Mesenchymal stem cell (in vitro differentiated cells and primary cell): ENCODE data around the gene SYPL1.

ENCODE experiments used
- DNase-seq: peaks from one replicate; pipeline ENCODE4 v3.0.0-alpha.2; 2013
- H2AFZ ChIP-seq: one replicate; pipeline ENCODE4 v1.6.1; 2013; ENCODE audit warnings: low read depth, mild to moderate bottlenecking, control low read depth, inconsistent platforms, low read length, moderate library complexity
- H2AK5ac ChIP-seq: 2 replicates; pipeline ENCODE4 v1.6.1; 2013; ENCODE audit warnings: low read length, moderate library complexity, mild to moderate bottlenecking, inconsistent platforms; ENCODE audit not compliant: severe bottlenecking
- H2BK120ac ChIP-seq: one replicate; pipeline ENCODE4 v1.6.1; 2013; ENCODE audit warnings: low read depth, mild to moderate bottlenecking, inconsistent platforms, low read length, moderate library complexity
- H2BK12ac ChIP-seq, 2 experiments: one replicate each; pipeline ENCODE4 v1.6.1; 2013; ENCODE audit warnings: inconsistent platforms in 2 of 2, low read length in 2 of 2, mild to moderate bottlenecking in 2 of 2, moderate library complexity in 2 of 2, control low read depth in 1 of 2
- H2BK15ac ChIP-seq: one replicate; pipeline ENCODE4 v1.6.1; 2013; ENCODE audit warnings: mild to moderate bottlenecking, low read depth, inconsistent platforms; ENCODE audit not compliant: poor library complexity, severe bottlenecking
- H2BK5ac ChIP-seq: 2 replicates; pipeline ENCODE4 v1.6.1; 2013; ENCODE audit warnings: low read depth, mild to moderate bottlenecking, low read length, control low read depth, inconsistent platforms; ENCODE audit not compliant: poor library complexity, severe bottlenecking
- H3K14ac ChIP-seq, 2 experiments: one replicate each; pipeline ENCODE4 v1.6.1; 2013; ENCODE audit warnings: inconsistent platforms in 2 of 2, low read length in 2 of 2, control low read depth in 1 of 2, mild to moderate bottlenecking in 1 of 2, moderate library complexity in 1 of 2
- H3K18ac ChIP-seq, 2 experiments: one replicate each; pipeline ENCODE4 v1.6.1; 2013; ENCODE audit warnings: inconsistent platforms in 2 of 2, low read length in 2 of 2, control low read depth in 1 of 2, low read depth in 1 of 2, mild to moderate bottlenecking in 1 of 2
- H3K23ac ChIP-seq, 2 experiments: one replicate each; pipeline ENCODE4 v1.6.1; 2013; ENCODE audit warnings: inconsistent platforms in 2 of 2, low read length in 2 of 2, mild to moderate bottlenecking in 2 of 2, moderate library complexity in 2 of 2, control low read depth in 1 of 2
- H3K27ac ChIP-seq: 2 replicates; pipeline ENCODE4 v1.5.1; 2013; ENCODE audit warnings: mild to moderate bottlenecking, moderate library complexity, low read length, control low read depth, inconsistent platforms; ENCODE audit not compliant: poor library complexity, severe bottlenecking
- H3K27me3 ChIP-seq, 2 experiments: 2 replicates each; pipeline versions ENCODE4 v1.6.1 to v1.7.0; 2013; ENCODE audit warnings: low read length in 2 of 2, mild to moderate bottlenecking in 2 of 2, moderate library complexity in 2 of 2, control low read depth in 1 of 2, inconsistent platforms in 1 of 2; ENCODE audit not compliant: control insufficient read depth in 1 of 2, insufficient read depth in 1 of 2
- H3K36me3 ChIP-seq, 2 experiments: 2 replicates each; pipeline versions ENCODE4 v1.6.1 to v1.7.0; 2013; ENCODE audit warnings: low read length in 2 of 2, control low read depth in 1 of 2, inconsistent platforms in 1 of 2, low read depth in 1 of 2, mild to moderate bottlenecking in 1 of 2; ENCODE audit not compliant: insufficient read depth in 2 of 2, control insufficient read depth in 1 of 2
- H3K4ac ChIP-seq, 2 experiments: one replicate each; pipeline ENCODE4 v1.6.1; 2013; ENCODE audit warnings: inconsistent platforms in 2 of 2, low read length in 2 of 2, mild to moderate bottlenecking in 2 of 2, moderate library complexity in 2 of 2, control low read depth in 1 of 2, low read depth in 1 of 2
- H3K4me1 ChIP-seq: 2 replicates; pipeline ENCODE4 v1.6.1; 2013; ENCODE audit warnings: low read depth, low read length, control low read depth; ENCODE audit not compliant: control insufficient read depth, insufficient read depth
- H3K4me2 ChIP-seq: 2 replicates; pipeline ENCODE4 v1.6.1; 2013; ENCODE audit warnings: low read length, mild to moderate bottlenecking, inconsistent platforms; ENCODE audit not compliant: poor library complexity, severe bottlenecking
- H3K4me3 ChIP-seq, 2 experiments: 2 replicates each; pipeline versions ENCODE4 v1.5.1 to v1.7.0; 2013; ENCODE audit warnings: low read length in 2 of 2, mild to moderate bottlenecking in 2 of 2, control low read depth in 1 of 2, low read depth in 1 of 2; ENCODE audit not compliant: insufficient read depth in 1 of 2
- H3K79me1 ChIP-seq: replicated peaks from 2 replicates; pipeline ENCODE4 v1.6.1; 2013; ENCODE audit warnings: mild to moderate bottlenecking, control low read depth, low read length, inconsistent platforms; ENCODE audit not compliant: poor library complexity, severe bottlenecking
- H3K9ac ChIP-seq: 2 replicates; pipeline ENCODE4 v1.7.0; 2013; ENCODE audit warnings: mild to moderate bottlenecking, low read length, moderate library complexity
- H3K9me3 ChIP-seq: 2 replicates; pipeline ENCODE4 v1.7.0; 2013; ENCODE audit warnings: mild to moderate bottlenecking, low read length; ENCODE audit not compliant: control insufficient read depth
- H4K8ac ChIP-seq: one replicate; pipeline ENCODE4 v1.6.1; 2013; ENCODE audit warnings: inconsistent platforms, mild to moderate bottlenecking, low read length, moderate library complexity
- H4K91ac ChIP-seq: one replicate; pipeline ENCODE4 v1.6.1; 2013; ENCODE audit warnings: mild to moderate bottlenecking, low read length, inconsistent platforms
- WGBS: methylation state at CpG from one replicate; pipeline ENCODE4 v1.1.7; 2013; ENCODE audit warnings: mixed read lengths; 5-methylcytosine and 5-hydroxymethylcytosine counted together

The SYPL1 gene

DNA sequence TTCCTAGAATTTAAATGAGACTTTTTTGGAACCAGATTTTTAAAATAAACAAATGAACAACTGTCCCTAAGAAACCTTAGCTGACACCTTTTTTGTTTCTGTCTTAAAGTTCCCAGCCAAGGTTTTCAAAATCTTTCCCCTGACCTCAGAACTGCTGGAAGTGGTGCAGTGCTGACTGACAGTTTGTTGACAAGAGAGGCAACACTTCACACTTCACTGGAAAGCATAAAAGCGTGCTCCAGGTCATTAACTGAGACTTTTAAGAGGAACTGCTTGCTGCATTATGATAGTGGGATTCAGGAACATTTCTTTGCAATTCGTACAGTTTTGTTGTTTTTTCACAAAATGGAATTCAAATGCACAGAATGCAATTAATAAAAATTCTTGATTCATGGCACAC lies 36.2 kb downstream of the SYPL1 start:
- no peak overlapping the region for H4K91ac ChIP-seq
- H3K23ac ChIP-seq = no peak overlapping the region
- no peaks in the 10 kb centered on the region for H3K27me3 ChIP-seq
- no peak overlapping the region for H4K8ac ChIP-seq
- no peak overlapping the region for H2BK12ac ChIP-seq
- H3K36me3 ChIP-seq = no peaks in the 10 kb centered on the region
- H3K9ac ChIP-seq = no peak overlapping the region
- H2BK120ac ChIP-seq = no peak overlapping the region
- no peak overlapping the region for H2AK5ac ChIP-seq
- H3K18ac ChIP-seq = no peak overlapping the region
- no peak overlapping the region for H3K4ac ChIP-seq
- no peak overlapping the region for H3K14ac ChIP-seq
- no peak overlapping the region for H2AFZ ChIP-seq
- no peaks in the 10 kb centered on the region for H3K9me3 ChIP-seq
- DNase-seq = no peak
- no peak overlapping the region for H3K4me3 ChIP-seq
- no peak overlapping the region for H2BK5ac ChIP-seq
- no peak overlapping the region for H3K27ac ChIP-seq
- no peaks in the 10 kb centered on the region for H3K4me1 ChIP-seq
- whole genome bisulfite sequencing = 73% methylated on average over 2 of the region's 2 CpGs
- no peak overlapping the region for H2BK15ac ChIP-seq
- H3K4me2 ChIP-seq = no peak overlapping the region
- H3K79me1 ChIP-seq = no peaks in the 10 kb centered on the region

DNA sequence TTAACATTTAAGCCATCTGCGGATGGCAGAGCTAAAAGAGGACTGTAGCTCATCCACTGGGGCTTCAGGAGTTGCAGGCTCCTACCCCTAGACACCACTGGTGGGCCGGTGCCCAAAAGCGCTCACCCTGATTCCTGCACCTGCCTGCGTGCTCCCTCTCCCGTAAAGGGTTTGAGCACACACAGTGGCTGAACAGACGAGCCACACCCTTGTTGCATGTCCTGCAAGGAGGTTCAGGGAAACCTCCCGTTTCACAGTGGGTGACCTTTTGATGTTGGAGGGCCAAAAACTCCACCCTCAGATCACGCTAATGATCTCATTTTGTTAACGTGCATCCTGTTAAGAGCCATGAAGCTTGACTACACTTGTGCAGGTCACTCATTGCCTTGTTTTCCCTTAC lies 37.9 kb downstream of the SYPL1 start:
- H4K91ac ChIP-seq = no peak overlapping the region
- H3K4me3 ChIP-seq = no peak overlapping the region
- no peak overlapping the region for H3K9ac ChIP-seq
- no peak overlapping the region for H2AFZ ChIP-seq
- H3K79me1 ChIP-seq = no peaks in the 10 kb centered on the region
- 92% methylated on average over 9 of the region's 9 CpGs for WGBS
- H2BK12ac ChIP-seq = no peak overlapping the region
- H3K4me2 ChIP-seq = no peak overlapping the region
- no peak overlapping the region for H2BK5ac ChIP-seq
- no peaks in the 10 kb centered on the region for H3K9me3 ChIP-seq
- no peaks in the 10 kb centered on the region for H3K4me1 ChIP-seq
- H3K4ac ChIP-seq = no peak overlapping the region
- H3K27me3 ChIP-seq = no peaks in the 10 kb centered on the region
- no peaks in the 10 kb centered on the region for H3K36me3 ChIP-seq
- no peak overlapping the region for H3K27ac ChIP-seq
- H3K18ac ChIP-seq = no peak overlapping the region
- no peak overlapping the region for H2BK15ac ChIP-seq
- no peak overlapping the region for H4K8ac ChIP-seq
- H2AK5ac ChIP-seq = no peak overlapping the region
- no peak overlapping the region for H2BK120ac ChIP-seq
- H3K23ac ChIP-seq = no peak overlapping the region
- no peak overlapping the region for H3K14ac ChIP-seq
- no peak for DNase-seq

DNA sequence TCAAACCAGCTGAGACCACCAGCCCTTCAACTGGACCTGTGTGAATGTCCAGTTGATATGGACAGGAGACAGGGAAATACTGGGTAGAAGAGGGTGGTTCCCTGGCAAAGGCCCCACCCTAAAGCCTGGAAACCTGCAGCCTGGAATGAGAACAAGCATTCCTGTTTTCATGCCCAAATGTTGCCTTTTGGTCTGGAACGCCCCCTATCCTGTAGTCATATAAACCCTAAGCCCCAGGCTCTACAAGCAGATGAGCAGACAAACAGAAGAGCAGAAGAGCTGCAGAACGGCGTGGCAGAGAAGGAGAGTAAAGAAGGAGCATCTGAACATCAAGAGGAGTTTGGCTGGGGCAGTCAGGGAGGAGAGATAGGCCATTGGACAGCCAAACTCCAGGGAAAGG lies 38.4 kb downstream of the SYPL1 start:
- Histone ChIP-seq H3K23ac (no peak overlapping the region), H2BK15ac (no peak overlapping the region), H2BK5ac (no peak overlapping the region), H2BK12ac (no peak overlapping the region), H3K4ac (no peak overlapping the region), H2AK5ac (no peak overlapping the region), H3K79me1 (no peaks in the 10 kb centered on the region), H2BK120ac (no peak overlapping the region), H3K27ac (no peak overlapping the region), H3K9ac (no peak overlapping the region), H3K18ac (no peak overlapping the region), H2AFZ (no peak overlapping the region), H3K27me3 (no peaks in the 10 kb centered on the region), H3K4me3 (no peak overlapping the region), H3K36me3 (no peaks in the 10 kb centered on the region), H3K9me3 (no peaks in the 10 kb centered on the region), H3K4me2 (no peak overlapping the region), H3K4me1 (peaks cover 1% of the 10 kb centered on the region), H4K8ac (no peak overlapping the region), H4K91ac (no peak overlapping the region), H3K14ac (no peak overlapping the region)
- no peak for DNase-seq
- WGBS = 80% methylated on average over 3 of the region's 3 CpGs

DNA sequence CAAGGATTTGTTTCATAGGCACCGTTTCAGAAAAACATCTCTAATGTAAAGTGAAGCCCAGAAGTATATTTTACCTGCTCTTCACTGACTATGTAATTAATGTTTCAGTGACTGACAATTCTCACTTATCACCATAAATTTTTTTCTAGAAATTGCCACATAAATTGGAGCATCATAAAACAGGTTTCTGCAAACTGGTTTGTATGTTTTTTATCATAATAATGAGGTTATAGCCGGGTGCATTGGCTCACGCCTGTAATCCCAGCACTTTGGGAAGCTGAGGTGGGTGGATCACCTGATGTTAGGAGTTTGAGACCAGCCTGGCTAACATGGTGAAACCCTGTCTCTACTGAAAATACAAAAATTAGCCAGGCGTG lies 39.4 kb downstream of the SYPL1 start:
- H3K27me3 ChIP-seq = no peaks in the 10 kb centered on the region
- WGBS = 95% methylated on average over 3 of the region's 4 CpGs
- H3K27ac ChIP-seq = no peak overlapping the region

More for the DNA sequence above, 39.4 kb downstream of the SYPL1 start:
- H3K4me2 ChIP-seq = no peak overlapping the region
- H2BK120ac ChIP-seq = no peak overlapping the region
- no peaks in the 10 kb centered on the region for H3K79me1 ChIP-seq
- no peak overlapping the region for H4K91ac ChIP-seq
- H2BK12ac ChIP-seq = no peak overlapping the region
- no peak overlapping the region for H2AFZ ChIP-seq
- H3K14ac ChIP-seq = no peak overlapping the region
- no peak overlapping the region for H3K9ac ChIP-seq
- no peak overlapping the region for H3K4ac ChIP-seq
- no peak overlapping the region for H4K8ac ChIP-seq
- H3K18ac ChIP-seq = no peak overlapping the region
- H3K4me1 ChIP-seq = peaks cover 1% of the 10 kb centered on the region
- no peak overlapping the region for H2BK15ac ChIP-seq
- H3K9me3 ChIP-seq = no peaks in the 10 kb centered on the region
- H3K4me3 ChIP-seq = no peak overlapping the region
- H2BK5ac ChIP-seq = no peak overlapping the region
- H2AK5ac ChIP-seq = no peak overlapping the region
- H3K23ac ChIP-seq = no peak overlapping the region
- H3K36me3 ChIP-seq = no peaks in the 10 kb centered on the region
- DNase-seq = no peak
